Left ventricle myocardium inferior (tissue), 1 donor: ENCODE data around the gene NDUFS1. TPM values are rescaled to one million over a fixed set of nuclear protein-coding genes. Genes with fewer than 3 reads are reported as not detected.
"Not testable (repeated sequence)": the region's sequence is repeated elsewhere in the genome, so short reads cannot be mapped to it uniquely, and the experiment has no call there.

Experiments used
- DNase-seq: peaks from one replicate; pipeline ENCODE4 v3.0.0-alpha.2; 2020
- H3K27ac ChIP-seq: fragments of 200-600 bp; replicated peaks from 2 replicates; pipeline ENCODE4 v1.8.0; 2021
- H3K27me3 ChIP-seq: fragments of 200-600 bp; 2 replicates; pipeline ENCODE4 v1.8.0; 2021; ENCODE audit warnings: low read depth
- H3K36me3 ChIP-seq: fragments of 200-600 bp; 2 replicates; pipeline ENCODE4 v1.8.0; 2021
- H3K4me1 ChIP-seq: fragments of 200-600 bp; 2 replicates; pipeline ENCODE4 v1.8.0; 2021
- H3K4me3 ChIP-seq: fragments of 200-600 bp; 2 replicates; pipeline ENCODE4 v1.8.0; 2021; ENCODE audit warnings: mild to moderate bottlenecking, moderate library complexity
- H3K9me3 ChIP-seq: fragments of 200-600 bp; replicated peaks from 2 replicates; pipeline ENCODE4 v1.8.0; 2021
- CTCF ChIP-seq: fragments of 200-600 bp; IDR thresholded peaks from 2 replicates; pipeline ENCODE4 v1.8.0; 2021; ENCODE audit warnings: antibody characterized with exemption, mild to moderate bottlenecking, borderline replicate concordance
- intact Hi-C: fragments of 100-400 bp; cut with micrococcal nuclease; formaldehyde crosslinking; loops from one replicate; pipeline ENCODE4 v1.11.0; 2022
- total RNA-seq: library from RNA; stranded (reverse); fragmentation: NEBNext Ultra II Directional; extraction: Animal tissue kit (Norgen Biotek cat#: 25700); gene quantifications from one replicate; pipeline ENCODE4 v1.2.1, GENCODE V29; 2021
- donor health status: DM: no; HTN: yes; CAD: no; lungs with severe emphysema.

Gene NDUFS1
- total RNA-seq, 1 donor from 2014 or later, result 486 TPM

- no peak for TF ChIP-seq CTCF
- no peak overlapping the region for H3K4me3 ChIP-seq
- DNase-seq, result no peak
Observed at GRCh38 chr2:206190111-206190510, 30.9 kb upstream of the NDUFS1 start.

GRCh38 chr2:206189691-206190090 is 30.4 kb upstream of the NDUFS1 start:
- Histone ChIP-seq H3K4me3 (no peak overlapping the region), H3K36me3 (no peaks in the 10 kb centered on the region), H3K4me1 (no peaks in the 10 kb centered on the region), H3K27me3 (peaks cover 12% of the 10 kb centered on the region), H3K27ac (no peak overlapping the region), H3K9me3 (no peaks in the 10 kb centered on the region)
- no peak for DNase-seq
- intact Hi-C loops, result no loop called here
- TF ChIP-seq CTCF, result no peak

More at GRCh38 chr2:206190111-206190510, 30.9 kb upstream of the NDUFS1 start:
- no peak overlapping the region for H3K27ac ChIP-seq
- peaks cover 8% of the 10 kb centered on the region for H3K27me3 ChIP-seq
- intact Hi-C loops, result no loop called here
- H3K36me3 ChIP-seq, result no peaks in the 10 kb centered on the region
- H3K4me1 ChIP-seq, result no peaks in the 10 kb centered on the region
- no peaks in the 10 kb centered on the region for H3K9me3 ChIP-seq

GRCh38 chr2:206181526-206181925 is 22.3 kb upstream of the NDUFS1 start:
- H3K36me3 ChIP-seq, H3K27ac ChIP-seq, intact Hi-C loops, H3K9me3 ChIP-seq, DNase-seq, H3K27me3 ChIP-seq, H3K4me3 ChIP-seq, H3K4me1 ChIP-seq: not testable (repeated sequence)

GRCh38 chr2:206176901-206177300 is 17.7 kb upstream of the NDUFS1 start:
- no peak for TF ChIP-seq CTCF
- Histone ChIP-seq H3K27ac (no peak overlapping the region), H3K4me1 (no peaks in the 10 kb centered on the region), H3K9me3 (no peaks in the 10 kb centered on the region), H3K36me3 (no peaks in the 10 kb centered on the region), H3K27me3 (no peaks in the 10 kb centered on the region), H3K4me3 (no peak overlapping the region)
- no peak for DNase-seq
- intact Hi-C loops, result no loop called here

- TF ChIP-seq CTCF, result no peak
Observed at GRCh38 chr2:206176121-206176520, 16.9 kb upstream of the NDUFS1 start.

GRCh38 chr2:206173147-206173546 is 13.9 kb upstream of the NDUFS1 start:
- intact Hi-C loops, result no loop called here

More at GRCh38 chr2:206176121-206176520, 16.9 kb upstream of the NDUFS1 start:
- Histone ChIP-seq H3K36me3 (no peaks in the 10 kb centered on the region), H3K4me1 (no peaks in the 10 kb centered on the region), H3K27ac (no peak overlapping the region), H3K4me3 (no peak overlapping the region), H3K9me3 (no peaks in the 10 kb centered on the region), H3K27me3 (no peaks in the 10 kb centered on the region)
- intact Hi-C loops, result no loop called here
- DNase-seq, result no peak

GRCh38 chr2:206171624-206172397 is 12.6 kb upstream of the NDUFS1 start:
- H3K27me3 ChIP-seq, H3K4me3 ChIP-seq, H3K27ac ChIP-seq, H3K4me1 ChIP-seq, H3K9me3 ChIP-seq, DNase-seq, intact Hi-C loops: not testable (repeated sequence)
- peaks cover 11% of the 10 kb centered on the region for H3K36me3 ChIP-seq

More at GRCh38 chr2:206173147-206173546, 13.9 kb upstream of the NDUFS1 start:
- no peak overlapping the region for H3K4me3 ChIP-seq
- no peak for TF ChIP-seq CTCF
- no peak for DNase-seq
- H3K9me3 ChIP-seq, result no peaks in the 10 kb centered on the region
- H3K27ac ChIP-seq, result no peak overlapping the region
- H3K4me1 ChIP-seq, result no peaks in the 10 kb centered on the region
- H3K27me3 ChIP-seq, result no peaks in the 10 kb centered on the region
- H3K36me3 ChIP-seq, result peaks cover 2% of the 10 kb centered on the region

GRCh38 chr2:206168230-206168629 is 9.0 kb upstream of the NDUFS1 start:
- intact Hi-C loops, H3K27ac ChIP-seq: not testable (repeated sequence)

More at GRCh38 chr2:206168230-206168629, 9.0 kb upstream of the NDUFS1 start:
- DNase-seq, H3K27me3 ChIP-seq, H3K4me1 ChIP-seq, H3K9me3 ChIP-seq, H3K4me3 ChIP-seq: not testable (repeated sequence)
- peaks cover 15% of the 10 kb centered on the region for H3K36me3 ChIP-seq
